Measurements from ENCODE around the gene RNF212B. TPM values are rescaled to one million over a fixed set of nuclear protein-coding genes. Genes with fewer than 3 reads are reported as not detected.

The RNF212B gene
- total RNA-seq, 4 donors from 2014 or later = not detected

DNA sequence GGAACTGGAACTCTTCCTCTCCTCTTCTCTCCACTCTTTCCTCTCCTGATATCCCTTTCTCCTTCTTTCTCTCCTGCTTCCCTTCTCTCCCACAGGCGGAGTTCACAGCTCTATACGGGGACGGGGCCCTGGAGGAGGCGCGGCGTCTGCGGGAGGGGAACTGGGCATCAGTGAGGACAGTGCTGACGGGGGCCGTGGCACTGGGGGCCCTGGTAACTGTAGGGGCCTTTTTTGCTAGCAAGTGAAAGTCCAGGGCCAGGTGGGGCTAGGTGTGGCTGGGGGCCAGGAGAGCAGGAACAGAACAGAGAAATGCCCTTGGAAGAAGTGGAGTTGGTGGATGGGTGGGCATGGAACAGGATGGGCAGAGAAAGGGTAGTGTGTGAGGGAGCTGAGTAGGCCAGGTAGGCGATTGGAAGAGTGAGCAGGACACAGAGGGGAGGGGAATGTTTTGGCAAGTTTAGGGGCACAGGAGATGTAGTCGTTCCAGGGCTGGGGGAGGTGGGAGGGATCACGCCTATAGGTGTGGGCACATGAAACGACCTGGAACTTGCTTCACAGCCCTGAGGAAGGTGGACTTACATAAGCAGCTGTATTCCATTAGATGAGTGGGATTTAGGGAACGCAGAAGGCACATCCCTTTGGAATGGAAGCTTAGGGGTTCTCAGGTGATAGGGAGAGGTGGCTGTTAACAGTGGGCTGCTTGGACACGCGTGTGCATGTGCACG lies 71.1 kb downstream of the RNF212B start:
- no peaks in the 10 kb centered on the region for H3K27me3 ChIP-seq
- no peaks in the 10 kb centered on the region for H3K9me3 ChIP-seq
- H3K4me3 ChIP-seq = peak overlapping the region; percentile 67
- WGBS = 75% methylated on average over 17 of the region's 17 CpGs
- H3K27ac ChIP-seq = no peak overlapping the region
- DNase-seq (ENCODE audit: low spot score in 2 of 2) = no peak
- peaks cover 29% of the 10 kb centered on the region for H3K36me3 ChIP-seq
- H3K4me1 ChIP-seq = peaks cover 36% of the 10 kb centered on the region
- TF ChIP-seq POLR2AphosphoS5 (IDR thresholded peaks at IDR 0.05) (no peak), EP300 (IDR thresholded peaks at IDR 0.05) (no peak), POLR2A (IDR thresholded peaks at IDR 0.05) (no peak)
- TF ChIP-seq, protein P1, sequence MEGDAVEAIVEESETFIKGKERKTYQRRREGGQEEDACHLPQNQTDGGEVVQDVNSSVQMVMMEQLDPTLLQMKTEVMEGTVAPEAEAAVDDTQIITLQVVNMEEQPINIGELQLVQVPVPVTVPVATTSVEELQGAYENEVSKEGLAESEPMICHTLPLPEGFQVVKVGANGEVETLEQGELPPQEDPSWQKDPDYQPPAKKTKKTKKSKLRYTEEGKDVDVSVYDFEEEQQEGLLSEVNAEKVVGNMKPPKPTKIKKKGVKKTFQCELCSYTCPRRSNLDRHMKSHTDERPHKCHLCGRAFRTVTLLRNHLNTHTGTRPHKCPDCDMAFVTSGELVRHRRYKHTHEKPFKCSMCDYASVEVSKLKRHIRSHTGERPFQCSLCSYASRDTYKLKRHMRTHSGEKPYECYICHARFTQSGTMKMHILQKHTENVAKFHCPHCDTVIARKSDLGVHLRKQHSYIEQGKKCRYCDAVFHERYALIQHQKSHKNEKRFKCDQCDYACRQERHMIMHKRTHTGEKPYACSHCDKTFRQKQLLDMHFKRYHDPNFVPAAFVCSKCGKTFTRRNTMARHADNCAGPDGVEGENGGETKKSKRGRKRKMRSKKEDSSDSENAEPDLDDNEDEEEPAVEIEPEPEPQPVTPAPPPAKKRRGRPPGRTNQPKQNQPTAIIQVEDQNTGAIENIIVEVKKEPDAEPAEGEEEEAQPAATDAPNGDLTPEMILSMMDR (IDR thresholded peaks at IDR 0.05) = no peak

DNA sequence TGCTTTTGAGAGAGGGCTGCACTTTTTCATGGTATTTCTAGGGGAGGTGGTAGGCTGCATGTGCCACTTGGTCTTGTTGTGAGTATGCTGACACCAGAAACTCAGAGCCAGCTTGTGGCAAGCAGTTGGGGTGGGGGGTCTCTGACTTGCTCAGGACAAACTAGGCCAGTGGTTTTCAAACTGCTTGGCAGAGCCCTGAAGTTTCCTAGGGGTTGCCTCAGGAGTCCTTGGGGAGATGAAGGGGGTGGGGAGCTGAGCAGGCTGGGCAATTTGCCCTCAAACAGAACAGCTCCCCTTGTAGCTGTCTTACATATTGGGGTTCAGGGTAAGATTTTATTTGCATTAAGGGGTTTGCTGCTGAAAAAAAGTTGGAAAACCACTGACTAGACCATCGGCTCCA lies 72.8 kb downstream of the RNF212B start:
- WGBS = 88% methylated on average over 1 of the region's 1 CpG
- peaks cover 29% of the 10 kb centered on the region for H3K36me3 ChIP-seq

GRCh38 chr14:23316300-23316699 lies 78.6 kb downstream of the RNF212B start:
- Histone ChIP-seq H3K4me1 (peaks cover 10% of the 10 kb centered on the region), H3K27me3 (no peaks in the 10 kb centered on the region), H3K9me3 (no peaks in the 10 kb centered on the region), H3K36me3 (peaks cover 5% of the 10 kb centered on the region), H3K4me3 (no peak overlapping the region), H3K27ac (no peak overlapping the region)
- no peak for DNase-seq (ENCODE audit: low spot score in 2 of 2)
- WGBS = 81% methylated on average over 5 of the region's 5 CpGs
- TF ChIP-seq POLR2A (IDR thresholded peaks at IDR 0.05) (no peak), EP300 (IDR thresholded peaks at IDR 0.05) (no peak), POLR2AphosphoS5 (IDR thresholded peaks at IDR 0.05) (no peak)
- TF ChIP-seq, protein P1 (IDR thresholded peaks at IDR 0.05) = no peak

More for the DNA sequence above, 72.8 kb downstream of the RNF212B start:
- H3K4me1 ChIP-seq = peaks cover 36% of the 10 kb centered on the region
- H3K9me3 ChIP-seq = no peaks in the 10 kb centered on the region
- no peak overlapping the region for H3K4me3 ChIP-seq
- H3K27ac ChIP-seq = no peak overlapping the region
- peak in 1 of 2 donors; percentile 31 for DNase-seq (ENCODE audit: low spot score in 2 of 2)
- TF ChIP-seq POLR2AphosphoS5 (IDR thresholded peaks at IDR 0.05) (no peak), POLR2A (IDR thresholded peaks at IDR 0.05) (no peak), EP300 (IDR thresholded peaks at IDR 0.05) (no peak)
- TF ChIP-seq, protein P1 (IDR thresholded peaks at IDR 0.05) = no peak
- no peaks in the 10 kb centered on the region for H3K27me3 ChIP-seq

DNA sequence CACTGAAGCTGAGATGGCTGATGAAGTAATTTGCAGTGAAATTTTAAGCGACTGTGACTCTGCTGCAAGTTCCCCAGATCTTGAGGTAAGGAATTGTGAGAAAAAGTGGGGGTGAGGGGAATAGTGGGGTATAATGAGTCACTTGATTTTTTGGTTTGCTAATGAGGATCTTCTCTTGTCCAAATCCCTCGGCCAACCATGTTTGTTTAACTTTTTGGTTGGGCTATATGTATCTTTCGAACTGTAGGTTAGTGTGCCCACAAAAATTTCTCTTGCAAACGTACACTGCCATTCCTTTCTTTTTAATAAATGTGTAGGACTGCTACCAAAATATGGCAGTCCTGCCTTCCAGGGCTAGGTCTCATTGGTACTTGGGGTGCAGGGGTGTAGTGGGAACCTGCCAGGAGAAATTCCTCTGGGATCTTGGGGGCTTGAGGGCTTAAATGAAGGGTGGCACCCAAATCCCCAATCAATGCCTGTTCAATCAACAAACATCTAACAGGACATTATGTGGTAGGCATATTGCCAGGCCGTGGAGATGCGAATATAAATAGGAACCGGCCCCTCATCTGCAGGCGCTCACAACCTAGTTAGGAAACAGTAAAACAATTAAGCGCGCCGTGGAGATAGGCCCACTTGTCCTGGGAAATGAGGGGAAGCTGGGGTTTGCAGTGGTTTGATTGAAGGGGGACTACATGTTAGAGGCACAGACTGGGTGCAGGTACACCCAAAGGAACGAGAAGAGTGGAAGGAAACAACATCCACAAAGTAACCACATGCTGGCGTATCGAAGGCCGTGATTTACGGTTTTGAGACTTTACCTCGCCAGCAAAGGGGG lies 82.2 kb downstream of the RNF212B start:
- Histone ChIP-seq H3K27me3 (no peaks in the 10 kb centered on the region), H3K9me3 (no peaks in the 10 kb centered on the region), H3K4me3 (peak overlapping the region; percentile 97), H3K4me1 (peaks cover 25% of the 10 kb centered on the region), H3K27ac (peak overlapping the region; percentile 98), H3K36me3 (peaks cover 21% of the 10 kb centered on the region)
- 82% methylated on average over 17 of the region's 17 CpGs for WGBS
- no peak for TF ChIP-seq EP300 (IDR thresholded peaks at IDR 0.05)
- TF ChIP-seq, protein P1 (IDR thresholded peaks at IDR 0.05) = no peak
- no peak for TF ChIP-seq POLR2AphosphoS5 (IDR thresholded peaks at IDR 0.05)
- TF ChIP-seq POLR2A (IDR thresholded peaks at IDR 0.05) = no peak
- DNase-seq (ENCODE audit: low spot score in 2 of 2) = no peak
